Caco-2 (cell line): ENCODE data around the gene MAGEB1. TPM values are rescaled to one million over a fixed set of nuclear protein-coding genes. Genes with fewer than 3 reads are reported as not detected.

Experiments used
- BruUV-seq: library from RNA; stranded (reverse); fragments of 400-500 nt; replicated peaks from 2 replicates; lab custom pipeline; 2021; lab: Mats Ljungman, UMichigan
- CTCF ChIA-PET: fragments of 300-600 bp; sonication (Branson Sonifier 250); formaldehyde crosslinking; loops from one replicate; lab custom pipeline; 2022; ENCODE audit warnings: antibody characterized with exemption; lab: Charles Lee
- POLR2A ChIA-PET: fragments of 300-600 bp; sonication (Branson Sonifier 250); formaldehyde crosslinking; loops from one replicate; lab custom pipeline; 2022; ENCODE audit warnings: antibody characterized with exemption; lab: Charles Lee
- DNase-seq, 2 experiments: peaks; one replicate each; pipeline versions ENCODE4 v3.0.0 to v3.0.0-alpha.2; 2020 to 2022
- H3K27me3 ChIP-seq: replicated peaks from 2 replicates; pipeline ENCODE4 v1.6.0; 2011; ENCODE audit warnings: low read length; ENCODE audit not compliant: control insufficient read depth, insufficient read depth
- H3K36me3 ChIP-seq: 2 replicates; pipeline ENCODE4 v1.5.1; 2011; ENCODE audit warnings: low read length; ENCODE audit not compliant: control insufficient read depth, insufficient read depth
- H3K4me1 ChIP-seq: fragments of 250-450 bp; sonication (Bioruptor Pico); 2 replicates; pipeline ENCODE4 v1.5.1; 2020; ENCODE audit warnings: mild to moderate bottlenecking
- H3K4me3 ChIP-seq: 2 replicates; pipeline ENCODE4 v1.5.1; 2011; ENCODE audit warnings: low read depth, mild to moderate bottlenecking, control low read depth, low read length
- H3K9me3 ChIP-seq: fragments of 250-450 bp; sonication (Bioruptor Pico); 2 replicates; pipeline ENCODE4 v1.5.1; 2020; ENCODE audit warnings: mild to moderate bottlenecking, moderate library complexity
- H3K27ac Mint-ChIP-seq: one replicate; pipeline ENCODE4 v1.8.0; 2022; ENCODE audit warnings: mixed read lengths; ENCODE audit not compliant: unreplicated experiment
- H3K27me3 Mint-ChIP-seq: one replicate; pipeline ENCODE4 v1.8.0; 2022; ENCODE audit warnings: mixed read lengths; ENCODE audit not compliant: insufficient read depth, unreplicated experiment
- H3K36me3 Mint-ChIP-seq: one replicate; pipeline ENCODE4 v1.8.0; 2022; ENCODE audit warnings: mild to moderate bottlenecking, mixed read lengths; ENCODE audit not compliant: insufficient read depth, unreplicated experiment
- H3K4me1 Mint-ChIP-seq: one replicate; pipeline ENCODE4 v1.8.0; 2022; ENCODE audit warnings: low read depth, mixed read lengths; ENCODE audit not compliant: unreplicated experiment
- H3K4me3 Mint-ChIP-seq: one replicate; pipeline ENCODE4 v1.8.0; 2022; ENCODE audit warnings: mild to moderate bottlenecking, moderate library complexity, mixed read lengths; ENCODE audit not compliant: unreplicated experiment
- H3K9me3 Mint-ChIP-seq: one replicate; pipeline ENCODE4 v1.8.0; 2022; ENCODE audit warnings: mixed read lengths; ENCODE audit not compliant: unreplicated experiment
- CTCF ChIP-seq, 2 experiments: fragments of 200-600 bp in 1 of 2; IDR thresholded peaks; 1 replicate in 1 of 2; 2 replicates in 1 of 2; pipeline versions ENCODE4 v1.5.1 to v1.8.0; 2011 to 2022; ENCODE audit warnings: antibody characterized with exemption in 1 of 2, control low read depth in 1 of 2, inconsistent platforms in 1 of 2, low read depth in 1 of 2, low read length in 1 of 2, mild to moderate bottlenecking in 1 of 2, moderate library complexity in 1 of 2; ENCODE audit not compliant: insufficient read depth in 1 of 2, severe bottlenecking in 1 of 2, unreplicated experiment in 1 of 2
- intact Hi-C: fragments of 100-400 bp; cut with micrococcal nuclease; formaldehyde crosslinking; loops from one replicate; pipeline ENCODE4 v1.10.0; 2022; ENCODE audit not compliant: unreplicated experiment
- total RNA-seq: library from RNA; stranded (reverse); gene quantifications from 2 replicates; pipeline ENCODE4 v1.2.3, GENCODE V29; 2022

Gene MAGEB1
- total RNA-seq, 1 experiment from 2014 or later, result not detected

DNA sequence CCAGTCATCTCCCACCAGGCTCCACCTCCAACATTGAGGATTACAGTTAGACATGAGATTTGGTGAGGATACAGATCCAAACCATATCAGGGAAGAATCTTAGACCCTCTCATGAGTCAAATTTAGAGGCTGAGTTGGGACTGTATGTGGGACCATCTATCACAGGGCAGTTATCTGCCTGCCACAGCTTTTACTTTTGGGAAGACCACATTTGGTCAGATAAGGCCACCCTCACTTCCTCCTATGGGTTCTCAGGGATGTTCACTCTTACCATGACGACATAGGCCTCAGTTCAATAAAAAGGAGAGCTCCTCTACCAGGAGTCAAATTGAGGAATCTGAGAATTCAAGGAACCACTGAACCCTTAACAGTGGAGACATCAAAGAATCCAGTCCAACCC lies 29.5 kb upstream of the MAGEB1 start:
- H3K9me3 ChIP-seq, result no peaks in the 10 kb centered on the region
- CTCF ChIA-PET, result no interaction called here
- no peaks in the 10 kb centered on the region for H3K36me3 ChIP-seq
- no peak for DNase-seq
- Mint-ChIP-seq H3K27ac (no peak overlapping the region), H3K9me3 (no peaks in the 10 kb centered on the region), H3K4me3 (no peak overlapping the region), H3K36me3 (no peaks in the 10 kb centered on the region), H3K27me3 (peaks cover under 1% of the 10 kb centered on the region), H3K4me1 (no peaks in the 10 kb centered on the region)
- POLR2A ChIA-PET, result no interaction called here
- no peaks in the 10 kb centered on the region for H3K4me1 ChIP-seq
- no peaks in the 10 kb centered on the region for H3K27me3 ChIP-seq
- TF ChIP-seq CTCF (IDR thresholded peaks at IDR 0.05; ENCODE audit: insufficient read depth in 1 of 2, low read depth in 1 of 2, low read length in 1 of 2, severe bottlenecking in 1 of 2, unreplicated experiment in 1 of 2), result no peak
- H3K4me3 ChIP-seq, result no peak overlapping the region
- intact Hi-C loops, result no loop called here
- BruUV-seq, result no TSS peak

DNA sequence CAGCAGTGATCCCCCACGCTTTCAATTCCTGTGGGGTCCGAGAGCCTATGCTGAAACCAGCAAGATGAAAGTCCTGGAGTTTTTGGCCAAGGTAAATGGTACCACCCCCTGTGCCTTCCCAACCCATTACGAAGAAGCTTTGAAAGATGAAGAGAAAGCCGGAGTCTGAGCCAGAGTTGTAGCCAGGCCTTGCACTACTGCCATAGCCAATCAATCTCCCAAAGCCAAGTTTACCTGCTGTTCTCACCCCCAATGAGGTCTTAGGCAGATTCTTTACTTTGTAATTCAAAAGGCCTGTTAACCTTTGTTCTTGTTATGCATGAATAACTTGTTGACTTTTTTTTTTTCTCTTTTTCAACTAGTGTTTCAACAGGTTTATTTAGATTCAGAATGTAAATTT lies 27.6 kb upstream of the MAGEB1 start:
- POLR2A ChIA-PET, result no interaction called here
- H3K27ac Mint-ChIP-seq, result no peak overlapping the region
- H3K27me3 ChIP-seq, result no peaks in the 10 kb centered on the region
- no peaks in the 10 kb centered on the region for H3K4me1 Mint-ChIP-seq
- no peaks in the 10 kb centered on the region for H3K36me3 ChIP-seq
- H3K4me3 Mint-ChIP-seq, result no peak overlapping the region
- TF ChIP-seq CTCF (IDR thresholded peaks at IDR 0.05; ENCODE audit: insufficient read depth in 1 of 2, low read depth in 1 of 2, low read length in 1 of 2, severe bottlenecking in 1 of 2, unreplicated experiment in 1 of 2), result no peak
- CTCF ChIA-PET, result no interaction called here
- intact Hi-C loops, result no loop called here
- no peaks in the 10 kb centered on the region for H3K9me3 Mint-ChIP-seq
- BruUV-seq, result no TSS peak
- H3K4me1 ChIP-seq, result no peaks in the 10 kb centered on the region
- H3K4me3 ChIP-seq, result no peak overlapping the region
- H3K27me3 Mint-ChIP-seq, result no peaks in the 10 kb centered on the region
- no peak for DNase-seq
- no peaks in the 10 kb centered on the region for H3K36me3 Mint-ChIP-seq
- H3K9me3 ChIP-seq, result no peaks in the 10 kb centered on the region

- no peak for DNase-seq
- BruUV-seq, result no TSS peak
- H3K27ac Mint-ChIP-seq, result no peak overlapping the region
- H3K4me1 ChIP-seq, result no peaks in the 10 kb centered on the region
- H3K4me3 Mint-ChIP-seq, result no peak overlapping the region
- intact Hi-C loops, result no loop called here
- H3K4me1 Mint-ChIP-seq, result no peaks in the 10 kb centered on the region
- ChIA-PET CTCF (no interaction called here), POLR2A (no interaction called here)
- H3K36me3 ChIP-seq, result no peaks in the 10 kb centered on the region
- TF ChIP-seq CTCF (IDR thresholded peaks at IDR 0.05; ENCODE audit: insufficient read depth in 1 of 2, low read depth in 1 of 2, low read length in 1 of 2, severe bottlenecking in 1 of 2, unreplicated experiment in 1 of 2), result no peak
- H3K9me3 Mint-ChIP-seq, result no peaks in the 10 kb centered on the region
- H3K36me3 Mint-ChIP-seq, result no peaks in the 10 kb centered on the region
- H3K9me3 ChIP-seq, result no peaks in the 10 kb centered on the region
- H3K4me3 ChIP-seq, result no peak overlapping the region
- H3K27me3 ChIP-seq, result no peaks in the 10 kb centered on the region
- no peaks in the 10 kb centered on the region for H3K27me3 Mint-ChIP-seq
Observed at GRCh38 chrX:30220661-30221060, 26.3 kb upstream of the MAGEB1 start.
